ENCODE results near the gene VAV3.

GRCh38 chr1:107741242-107741641, 223.7 kb downstream of the VAV3 start:
- TF ChIP-seq EZH2phosphoT487 (IDR thresholded peaks at IDR 0.05; ENCODE audit: borderline replicate concordance, low read length) (no peak), CTCF (IDR thresholded peaks at IDR 0.05; ENCODE audit: low read depth, low read length, poor library complexity, severe bottlenecking) (no peak)
